Measurements from ENCODE around the gene IMMP2L.
"Not testable (repeated sequence)": the region's sequence is repeated elsewhere in the genome, so short reads cannot be mapped to it uniquely, and the experiment has no call there.

IMMP2L gene

GRCh38 chr7:110673148-110673547 is 889.1 kb downstream of the IMMP2L start:
- DNase-seq, result no peak

- DNase-seq, result no peak
These were observed 892.9 kb downstream of the IMMP2L start for GRCh38 chr7:110669410-110669809.

- DNase-seq, result no peak
These were observed 897.5 kb downstream of the IMMP2L start for GRCh38 chr7:110664803-110665202.

- DNase-seq, result not testable (repeated sequence)
These were observed 901.7 kb downstream of the IMMP2L start for GRCh38 chr7:110660637-110661036.

- no peak for DNase-seq
These were observed 912.0 kb downstream of the IMMP2L start for GRCh38 chr7:110650328-110650727.

- DNase-seq, result no peak
These were observed 915.0 kb downstream of the IMMP2L start for GRCh38 chr7:110647266-110647665.

- no peak for DNase-seq
These were observed 915.5 kb downstream of the IMMP2L start for GRCh38 chr7:110646804-110647203.

GRCh38 chr7:110645616-110646015 is 916.7 kb downstream of the IMMP2L start:
- DNase-seq, result no peak

GRCh38 chr7:110645060-110645459 is 917.2 kb downstream of the IMMP2L start:
- DNase-seq, result no peak

GRCh38 chr7:110637252-110637651 is 925.0 kb downstream of the IMMP2L start:
- DNase-seq, result no peak

GRCh38 chr7:110633313-110633712 is 929.0 kb downstream of the IMMP2L start:
- DNase-seq, result no peak

GRCh38 chr7:110626414-110626813 is 935.9 kb downstream of the IMMP2L start:
- no peak for DNase-seq

GRCh38 chr7:110625294-110625693 is 937.0 kb downstream of the IMMP2L start:
- no peak for DNase-seq

GRCh38 chr7:110623436-110623835 is 938.9 kb downstream of the IMMP2L start:
- DNase-seq, result no peak

GRCh38 chr7:110621289-110621688 is 941.0 kb downstream of the IMMP2L start:
- DNase-seq, result no peak

- no peak for DNase-seq
These were observed 942.1 kb downstream of the IMMP2L start for GRCh38 chr7:110620110-110620735.

Measured in kidney glomerular epithelial cell (primary cell).